ENCODE results near the gene SERPINA12.
"Not testable (repeated sequence)": the region's sequence is repeated elsewhere in the genome, so short reads cannot be mapped to it uniquely, and the experiment has no call there.

DNA sequence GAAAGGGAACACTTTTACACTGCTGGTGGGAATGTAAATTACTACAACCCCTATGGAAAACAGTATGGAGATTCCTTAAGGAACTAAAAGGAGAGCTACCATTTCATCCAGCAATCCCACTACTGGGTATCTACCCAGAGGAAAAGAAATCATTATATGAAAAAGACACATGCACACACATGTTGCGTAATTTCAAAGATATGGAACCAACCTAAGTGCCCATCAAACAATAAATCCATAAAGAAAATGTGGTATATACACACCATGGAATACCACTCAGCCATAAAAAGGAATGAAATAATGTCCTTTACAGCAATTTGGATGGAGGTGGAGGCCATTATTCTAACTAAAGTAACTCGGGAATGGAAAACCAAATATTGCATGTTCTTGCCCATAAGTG is 1.2 kb upstream of the SERPINA12 start:
- TF ChIP-seq FOXK2 (IDR thresholded peaks at IDR 0.05); ZNF335 (CRISPR knock-in tag; IDR thresholded peaks at IDR 0.05); POLR2A (IDR thresholded peaks at IDR 0.05; ENCODE audit: insufficient read depth in 1 of 2, low read depth in 2 of 2, low read length in 2 of 2); ZNF337 (CRISPR knock-in tag; IDR thresholded peaks at IDR 0.05; ENCODE audit: borderline replicate concordance, low read depth); HNRNPK (IDR thresholded peaks at IDR 0.05; ENCODE audit: low read depth, low read length, poor library complexity, severe bottlenecking); XRCC5 (optimal IDR thresholded peaks at IDR 0.05; ENCODE audit: low read length); CCDC6 (CRISPR knock-in tag; IDR thresholded peaks at IDR 0.05); SRSF1 (optimal IDR thresholded peaks at IDR 0.05; ENCODE audit: low read depth, low read length): not testable (repeated sequence)
- TF ChIP-seq, protein P1, sequence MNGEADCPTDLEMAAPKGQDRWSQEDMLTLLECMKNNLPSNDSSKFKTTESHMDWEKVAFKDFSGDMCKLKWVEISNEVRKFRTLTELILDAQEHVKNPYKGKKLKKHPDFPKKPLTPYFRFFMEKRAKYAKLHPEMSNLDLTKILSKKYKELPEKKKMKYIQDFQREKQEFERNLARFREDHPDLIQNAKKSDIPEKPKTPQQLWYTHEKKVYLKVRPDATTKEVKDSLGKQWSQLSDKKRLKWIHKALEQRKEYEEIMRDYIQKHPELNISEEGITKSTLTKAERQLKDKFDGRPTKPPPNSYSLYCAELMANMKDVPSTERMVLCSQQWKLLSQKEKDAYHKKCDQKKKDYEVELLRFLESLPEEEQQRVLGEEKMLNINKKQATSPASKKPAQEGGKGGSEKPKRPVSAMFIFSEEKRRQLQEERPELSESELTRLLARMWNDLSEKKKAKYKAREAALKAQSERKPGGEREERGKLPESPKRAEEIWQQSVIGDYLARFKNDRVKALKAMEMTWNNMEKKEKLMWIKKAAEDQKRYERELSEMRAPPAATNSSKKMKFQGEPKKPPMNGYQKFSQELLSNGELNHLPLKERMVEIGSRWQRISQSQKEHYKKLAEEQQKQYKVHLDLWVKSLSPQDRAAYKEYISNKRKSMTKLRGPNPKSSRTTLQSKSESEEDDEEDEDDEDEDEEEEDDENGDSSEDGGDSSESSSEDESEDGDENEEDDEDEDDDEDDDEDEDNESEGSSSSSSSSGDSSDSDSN (CRISPR knock-in tag; IDR thresholded peaks at IDR 0.05): not testable (repeated sequence)
- TF ChIP-seq, protein P2, sequence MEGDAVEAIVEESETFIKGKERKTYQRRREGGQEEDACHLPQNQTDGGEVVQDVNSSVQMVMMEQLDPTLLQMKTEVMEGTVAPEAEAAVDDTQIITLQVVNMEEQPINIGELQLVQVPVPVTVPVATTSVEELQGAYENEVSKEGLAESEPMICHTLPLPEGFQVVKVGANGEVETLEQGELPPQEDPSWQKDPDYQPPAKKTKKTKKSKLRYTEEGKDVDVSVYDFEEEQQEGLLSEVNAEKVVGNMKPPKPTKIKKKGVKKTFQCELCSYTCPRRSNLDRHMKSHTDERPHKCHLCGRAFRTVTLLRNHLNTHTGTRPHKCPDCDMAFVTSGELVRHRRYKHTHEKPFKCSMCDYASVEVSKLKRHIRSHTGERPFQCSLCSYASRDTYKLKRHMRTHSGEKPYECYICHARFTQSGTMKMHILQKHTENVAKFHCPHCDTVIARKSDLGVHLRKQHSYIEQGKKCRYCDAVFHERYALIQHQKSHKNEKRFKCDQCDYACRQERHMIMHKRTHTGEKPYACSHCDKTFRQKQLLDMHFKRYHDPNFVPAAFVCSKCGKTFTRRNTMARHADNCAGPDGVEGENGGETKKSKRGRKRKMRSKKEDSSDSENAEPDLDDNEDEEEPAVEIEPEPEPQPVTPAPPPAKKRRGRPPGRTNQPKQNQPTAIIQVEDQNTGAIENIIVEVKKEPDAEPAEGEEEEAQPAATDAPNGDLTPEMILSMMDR (CRISPR knock-in tag; IDR thresholded peaks at IDR 0.05): not testable (repeated sequence)

Measured in HepG2 (cell line).